ENCODE results near the gene SH3PXD2B.

- no peak for TF ChIP-seq CTCF (IDR thresholded peaks at IDR 0.05)
- peak; percentile 52 to 64 for TF ChIP-seq POLR2AphosphoS5 (IDR thresholded peaks at IDR 0.05; ENCODE audit: insufficient read depth in 1 of 2, low read depth in 1 of 2)
These were observed 46.5 kb downstream of the SH3PXD2B start for GRCh38 chr5:172407822-172408221.

All from vagina (tissue), 2 donors.